WTC11 (cell line): ENCODE measurements around the gene NINJ2. TPM values are rescaled to one million over a fixed set of nuclear protein-coding genes. Genes with fewer than 3 reads are reported as not detected.

ENCODE experiments used
- ATAC-seq: fragments of 200-7000 bp; cut with Tn5 transposase; 2 replicates; pipeline ENCODE4 v1.10.0; 2021; ENCODE audit warnings: mild to moderate bottlenecking, moderate library complexity
- CTCF ChIA-PET: fragments of 300-600 bp; sonication (Branson Sonifier 250); formaldehyde crosslinking; loops from one replicate; lab custom pipeline; 2021; ENCODE audit warnings: antibody characterized with exemption; lab: Charles Lee
- POLR2A ChIA-PET: fragments of 350-600 bp; sonication (Branson Sonifier 250); formaldehyde crosslinking; loops from one replicate; lab custom pipeline; 2021; ENCODE audit warnings: antibody characterized with exemption; lab: Charles Lee
- DNase-seq: peaks from one replicate; pipeline ENCODE4 v3.0.0; 2021; ENCODE audit warnings: low spot score
- H3K27ac Mint-ChIP-seq: 2 replicates; pipeline ENCODE4 v1.8.0; 2021; ENCODE audit warnings: mixed read lengths
- H3K27me3 Mint-ChIP-seq: 2 replicates; pipeline ENCODE4 v1.8.0; 2021; ENCODE audit warnings: low read depth, mild to moderate bottlenecking, moderate library complexity, mixed read lengths
- H3K36me3 Mint-ChIP-seq: 2 replicates; pipeline ENCODE4 v1.8.0; 2021; ENCODE audit warnings: mixed read lengths
- H3K4me1 Mint-ChIP-seq: 2 replicates; pipeline ENCODE4 v1.8.0; 2022; ENCODE audit warnings: mixed read lengths
- H3K4me3 Mint-ChIP-seq: 2 replicates; pipeline ENCODE4 v1.8.0; 2021; ENCODE audit warnings: mild to moderate bottlenecking, moderate library complexity, mixed read lengths
- H3K9me3 Mint-ChIP-seq: 2 replicates; pipeline ENCODE4 v1.8.0; 2021; ENCODE audit warnings: mixed read lengths
- ELF4 ChIP-seq: sonication (generic); formaldehyde crosslinking; IDR thresholded peaks from 2 replicates; pipeline ENCODE4 v1.8.1; 2022; ENCODE audit warnings: low read depth, mild to moderate bottlenecking, moderate library complexity, missing genetic modification reagents
- ESRRA ChIP-seq: sonication (generic); formaldehyde crosslinking; IDR thresholded peaks from 2 replicates; pipeline ENCODE4 v1.8.1; 2022; ENCODE audit warnings: mild to moderate bottlenecking, missing genetic modification reagents, borderline replicate concordance
- FOXJ3 ChIP-seq: sonication (generic); formaldehyde crosslinking; IDR thresholded peaks from 2 replicates; pipeline ENCODE4 v1.9.0; 2021; ENCODE audit warnings: missing genetic modification reagents, mild to moderate bottlenecking, borderline replicate concordance
- JUN ChIP-seq: sonication (generic); formaldehyde crosslinking; IDR thresholded peaks from 2 replicates; pipeline ENCODE4 v1.8.0; 2023; ENCODE audit warnings: mild to moderate bottlenecking, missing genetic modification reagents
- RELA ChIP-seq: sonication (generic); formaldehyde crosslinking; IDR thresholded peaks from 2 replicates; pipeline ENCODE4 v1.8.1; 2022; ENCODE audit warnings: missing genetic modification reagents, mild to moderate bottlenecking, borderline replicate concordance
- SMAD3 ChIP-seq: sonication (generic); formaldehyde crosslinking; IDR thresholded peaks from 2 replicates; pipeline ENCODE4 v1.8.0; 2022; ENCODE audit warnings: missing genetic modification reagents, mild to moderate bottlenecking, borderline replicate concordance
- SP1 ChIP-seq: sonication (generic); formaldehyde crosslinking; conservative IDR thresholded peaks from 2 replicates; pipeline ENCODE4 v1.8.1; 2022; ENCODE audit warnings: missing genetic modification reagents
- TCF7 ChIP-seq: sonication (generic); formaldehyde crosslinking; IDR thresholded peaks from 2 replicates; pipeline ENCODE4 v1.8.0; 2022; ENCODE audit warnings: mild to moderate bottlenecking, low read depth, missing genetic modification reagents, moderate library complexity
- TEAD4 ChIP-seq: sonication (generic); formaldehyde crosslinking; IDR thresholded peaks from 2 replicates; pipeline ENCODE4 v1.8.0; 2022; ENCODE audit warnings: mild to moderate bottlenecking, missing genetic modification reagents
- ZNF121 ChIP-seq: sonication (generic); formaldehyde crosslinking; IDR thresholded peaks from 2 replicates; pipeline ENCODE4 v1.8.0; 2023; ENCODE audit warnings: missing genetic modification reagents
- ZNF232 ChIP-seq: sonication (generic); formaldehyde crosslinking; IDR thresholded peaks from 2 replicates; pipeline ENCODE4 v1.8.0; 2022; ENCODE audit warnings: mild to moderate bottlenecking, missing genetic modification reagents
- ZNF396 ChIP-seq: fragments of 250-450 bp; sonication (Bioruptor Pico); IDR thresholded peaks from 2 replicates; pipeline ENCODE4 v1.8.0; 2021; ENCODE audit warnings: mild to moderate bottlenecking, moderate library complexity, borderline replicate concordance
- ZNF416 ChIP-seq: fragments of 250-450 bp; sonication (Bioruptor Pico); IDR thresholded peaks from 2 replicates; pipeline ENCODE4 v1.9.0; 2021; ENCODE audit warnings: mild to moderate bottlenecking, inconsistent platforms
- total RNA-seq: library from RNA; stranded (reverse); gene quantifications from 3 replicates; pipeline ENCODE4 v1.2.3, GENCODE V29; 2021
- TF ChIP-seq, protein P1 (sequence below): fragments of 250-450 bp; sonication (Bioruptor Pico); IDR thresholded peaks from 2 replicates; pipeline ENCODE4 v1.9.0; 2021; ENCODE audit warnings: mild to moderate bottlenecking
- TF ChIP-seq, protein P2 (sequence below): sonication (generic); formaldehyde crosslinking; IDR thresholded peaks from 2 replicates; pipeline ENCODE4 v1.8.0; 2023; ENCODE audit warnings: missing genetic modification reagents
- TF ChIP-seq, protein P3 (sequence below): fragments of 250-450 bp; sonication (Bioruptor Pico); IDR thresholded peaks from 2 replicates; pipeline ENCODE4 v1.9.0; 2021; ENCODE audit warnings: mild to moderate bottlenecking
- TF ChIP-seq, protein P4 (sequence below): sonication (generic); formaldehyde crosslinking; IDR thresholded peaks from 2 replicates; pipeline ENCODE4 v1.8.1; 2022; ENCODE audit warnings: low read depth, missing genetic modification reagents, borderline replicate concordance
- TF ChIP-seq, protein P5 (sequence below): fragments of 250-450 bp; sonication (Bioruptor Pico); IDR thresholded peaks from 2 replicates; pipeline ENCODE4 v1.9.0; 2021; ENCODE audit warnings: mild to moderate bottlenecking, borderline replicate concordance
- TF ChIP-seq, protein P6 (sequence below): sonication (generic); formaldehyde crosslinking; IDR thresholded peaks from 2 replicates; pipeline ENCODE4 v1.8.0; 2022; ENCODE audit warnings: mild to moderate bottlenecking, missing genetic modification reagents
- TF ChIP-seq, protein P7 (sequence below): sonication (generic); formaldehyde crosslinking; IDR thresholded peaks from 2 replicates; pipeline ENCODE4 v1.8.0; 2022; ENCODE audit warnings: mild to moderate bottlenecking, missing genetic modification reagents

NINJ2 gene
- total RNA-seq, 1 experiment from 2014 or later, result 0.42 TPM

DNA sequence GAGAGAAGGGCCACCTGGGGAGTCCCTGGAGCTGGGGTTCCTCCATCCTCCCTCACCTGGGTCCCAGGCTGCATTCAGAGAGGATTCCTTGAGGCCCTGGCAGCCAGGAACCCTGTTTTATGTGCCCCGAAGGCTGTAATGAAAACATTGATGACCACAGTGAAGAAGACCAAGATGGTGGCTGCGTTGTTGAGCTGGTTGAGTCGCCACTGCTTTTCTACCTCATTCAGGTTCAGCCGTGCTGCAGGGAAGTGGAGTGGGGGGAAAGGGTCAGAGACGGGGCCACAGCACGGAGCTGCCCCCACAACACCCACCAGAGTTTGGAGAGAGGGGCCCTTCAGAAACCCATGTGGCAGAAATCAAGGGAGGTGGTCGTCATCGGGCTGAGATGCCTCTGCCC lies 98.1 kb downstream of the NINJ2 start (continued):
- TF ChIP-seq, protein P1, sequence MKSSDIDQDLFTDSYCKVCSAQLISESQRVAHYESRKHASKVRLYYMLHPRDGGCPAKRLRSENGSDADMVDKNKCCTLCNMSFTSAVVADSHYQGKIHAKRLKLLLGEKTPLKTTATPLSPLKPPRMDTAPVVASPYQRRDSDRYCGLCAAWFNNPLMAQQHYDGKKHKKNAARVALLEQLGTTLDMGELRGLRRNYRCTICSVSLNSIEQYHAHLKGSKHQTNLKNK (CRISPR knock-in tag), result no peak
- TF ChIP-seq RELA (no peak), SMAD3 (no peak), ESRRA (CRISPR knock-in tag) (no peak), ZNF121 (CRISPR knock-in tag) (no peak), TEAD4 (CRISPR knock-in tag) (no peak), ZNF396 (CRISPR knock-in tag) (no peak)
- TF ChIP-seq, protein P2, sequence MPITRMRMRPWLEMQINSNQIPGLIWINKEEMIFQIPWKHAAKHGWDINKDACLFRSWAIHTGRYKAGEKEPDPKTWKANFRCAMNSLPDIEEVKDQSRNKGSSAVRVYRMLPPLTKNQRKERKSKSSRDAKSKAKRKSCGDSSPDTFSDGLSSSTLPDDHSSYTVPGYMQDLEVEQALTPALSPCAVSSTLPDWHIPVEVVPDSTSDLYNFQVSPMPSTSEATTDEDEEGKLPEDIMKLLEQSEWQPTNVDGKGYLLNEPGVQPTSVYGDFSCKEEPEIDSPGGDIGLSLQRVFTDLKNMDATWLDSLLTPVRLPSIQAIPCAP (CRISPR knock-in tag), result no peak
- TF ChIP-seq, protein P3, sequence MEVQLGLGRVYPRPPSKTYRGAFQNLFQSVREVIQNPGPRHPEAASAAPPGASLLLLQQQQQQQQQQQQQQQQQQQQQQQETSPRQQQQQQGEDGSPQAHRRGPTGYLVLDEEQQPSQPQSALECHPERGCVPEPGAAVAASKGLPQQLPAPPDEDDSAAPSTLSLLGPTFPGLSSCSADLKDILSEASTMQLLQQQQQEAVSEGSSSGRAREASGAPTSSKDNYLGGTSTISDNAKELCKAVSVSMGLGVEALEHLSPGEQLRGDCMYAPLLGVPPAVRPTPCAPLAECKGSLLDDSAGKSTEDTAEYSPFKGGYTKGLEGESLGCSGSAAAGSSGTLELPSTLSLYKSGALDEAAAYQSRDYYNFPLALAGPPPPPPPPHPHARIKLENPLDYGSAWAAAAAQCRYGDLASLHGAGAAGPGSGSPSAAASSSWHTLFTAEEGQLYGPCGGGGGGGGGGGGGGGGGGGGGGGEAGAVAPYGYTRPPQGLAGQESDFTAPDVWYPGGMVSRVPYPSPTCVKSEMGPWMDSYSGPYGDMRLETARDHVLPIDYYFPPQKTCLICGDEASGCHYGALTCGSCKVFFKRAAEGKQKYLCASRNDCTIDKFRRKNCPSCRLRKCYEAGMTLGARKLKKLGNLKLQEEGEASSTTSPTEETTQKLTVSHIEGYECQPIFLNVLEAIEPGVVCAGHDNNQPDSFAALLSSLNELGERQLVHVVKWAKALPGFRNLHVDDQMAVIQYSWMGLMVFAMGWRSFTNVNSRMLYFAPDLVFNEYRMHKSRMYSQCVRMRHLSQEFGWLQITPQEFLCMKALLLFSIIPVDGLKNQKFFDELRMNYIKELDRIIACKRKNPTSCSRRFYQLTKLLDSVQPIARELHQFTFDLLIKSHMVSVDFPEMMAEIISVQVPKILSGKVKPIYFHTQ (CRISPR knock-in tag), result no peak

DNA sequence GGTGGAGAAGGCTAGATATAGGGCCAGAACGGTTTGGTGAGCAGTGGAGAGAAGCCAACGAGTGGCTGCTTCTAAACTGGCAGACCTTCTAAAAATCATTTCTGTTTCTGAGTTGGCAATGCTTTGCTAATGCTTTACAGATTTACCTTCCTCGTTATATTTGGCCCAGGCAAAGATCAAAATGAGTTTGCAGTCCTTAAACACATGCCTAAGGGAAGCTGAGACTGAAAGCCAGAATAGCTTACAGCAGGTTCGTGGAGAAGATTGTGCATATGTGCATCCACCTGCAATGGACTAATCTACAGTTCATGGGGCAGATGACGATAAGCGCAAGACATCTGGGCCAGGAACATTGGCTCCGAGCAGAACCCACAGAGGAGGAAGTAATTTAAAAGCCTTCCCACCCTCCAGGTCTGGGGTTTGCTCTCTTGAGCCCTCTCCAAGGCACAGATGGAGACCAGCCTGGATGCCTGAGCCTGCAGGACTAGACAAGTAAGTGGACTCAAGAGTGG lies 99.4 kb downstream of the NINJ2 start:
- CTCF ChIA-PET, result no interaction called here
- Mint-ChIP-seq H3K9me3 (no peaks in the 10 kb centered on the region), H3K27me3 (peaks cover 4% of the 10 kb centered on the region), H3K4me3 (no peak overlapping the region), H3K4me1 (no peaks in the 10 kb centered on the region), H3K36me3 (no peaks in the 10 kb centered on the region), H3K27ac (no peak overlapping the region)
- no peak for DNase-seq
- TF ChIP-seq SP1 (CRISPR knock-in tag) (no peak), ZNF416 (no peak), FOXJ3 (CRISPR knock-in tag) (no peak), ELF4 (no peak), TCF7 (CRISPR knock-in tag) (no peak), JUN (CRISPR knock-in tag) (no peak), ESRRA (CRISPR knock-in tag) (no peak), ZNF232 (CRISPR knock-in tag) (no peak)
- TF ChIP-seq, protein P4, sequence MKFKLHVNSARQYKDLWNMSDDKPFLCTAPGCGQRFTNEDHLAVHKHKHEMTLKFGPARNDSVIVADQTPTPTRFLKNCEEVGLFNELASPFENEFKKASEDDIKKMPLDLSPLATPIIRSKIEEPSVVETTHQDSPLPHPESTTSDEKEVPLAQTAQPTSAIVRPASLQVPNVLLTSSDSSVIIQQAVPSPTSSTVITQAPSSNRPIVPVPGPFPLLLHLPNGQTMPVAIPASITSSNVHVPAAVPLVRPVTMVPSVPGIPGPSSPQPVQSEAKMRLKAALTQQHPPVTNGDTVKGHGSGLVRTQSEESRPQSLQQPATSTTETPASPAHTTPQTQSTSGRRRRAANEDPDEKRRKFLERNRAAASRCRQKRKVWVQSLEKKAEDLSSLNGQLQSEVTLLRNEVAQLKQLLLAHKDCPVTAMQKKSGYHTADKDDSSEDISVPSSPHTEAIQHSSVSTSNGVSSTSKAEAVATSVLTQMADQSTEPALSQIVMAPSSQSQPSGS (CRISPR knock-in tag), result no peak
- TF ChIP-seq, protein P5, sequence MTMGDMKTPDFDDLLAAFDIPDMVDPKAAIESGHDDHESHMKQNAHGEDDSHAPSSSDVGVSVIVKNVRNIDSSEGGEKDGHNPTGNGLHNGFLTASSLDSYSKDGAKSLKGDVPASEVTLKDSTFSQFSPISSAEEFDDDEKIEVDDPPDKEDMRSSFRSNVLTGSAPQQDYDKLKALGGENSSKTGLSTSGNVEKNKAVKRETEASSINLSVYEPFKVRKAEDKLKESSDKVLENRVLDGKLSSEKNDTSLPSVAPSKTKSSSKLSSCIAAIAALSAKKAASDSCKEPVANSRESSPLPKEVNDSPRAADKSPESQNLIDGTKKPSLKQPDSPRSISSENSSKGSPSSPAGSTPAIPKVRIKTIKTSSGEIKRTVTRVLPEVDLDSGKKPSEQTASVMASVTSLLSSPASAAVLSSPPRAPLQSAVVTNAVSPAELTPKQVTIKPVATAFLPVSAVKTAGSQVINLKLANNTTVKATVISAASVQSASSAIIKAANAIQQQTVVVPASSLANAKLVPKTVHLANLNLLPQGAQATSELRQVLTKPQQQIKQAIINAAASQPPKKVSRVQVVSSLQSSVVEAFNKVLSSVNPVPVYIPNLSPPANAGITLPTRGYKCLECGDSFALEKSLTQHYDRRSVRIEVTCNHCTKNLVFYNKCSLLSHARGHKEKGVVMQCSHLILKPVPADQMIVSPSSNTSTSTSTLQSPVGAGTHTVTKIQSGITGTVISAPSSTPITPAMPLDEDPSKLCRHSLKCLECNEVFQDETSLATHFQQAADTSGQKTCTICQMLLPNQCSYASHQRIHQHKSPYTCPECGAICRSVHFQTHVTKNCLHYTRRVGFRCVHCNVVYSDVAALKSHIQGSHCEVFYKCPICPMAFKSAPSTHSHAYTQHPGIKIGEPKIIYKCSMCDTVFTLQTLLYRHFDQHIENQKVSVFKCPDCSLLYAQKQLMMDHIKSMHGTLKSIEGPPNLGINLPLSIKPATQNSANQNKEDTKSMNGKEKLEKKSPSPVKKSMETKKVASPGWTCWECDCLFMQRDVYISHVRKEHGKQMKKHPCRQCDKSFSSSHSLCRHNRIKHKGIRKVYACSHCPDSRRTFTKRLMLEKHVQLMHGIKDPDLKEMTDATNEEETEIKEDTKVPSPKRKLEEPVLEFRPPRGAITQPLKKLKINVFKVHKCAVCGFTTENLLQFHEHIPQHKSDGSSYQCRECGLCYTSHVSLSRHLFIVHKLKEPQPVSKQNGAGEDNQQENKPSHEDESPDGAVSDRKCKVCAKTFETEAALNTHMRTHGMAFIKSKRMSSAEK (CRISPR knock-in tag), result no peak
- TF ChIP-seq, protein P6, sequence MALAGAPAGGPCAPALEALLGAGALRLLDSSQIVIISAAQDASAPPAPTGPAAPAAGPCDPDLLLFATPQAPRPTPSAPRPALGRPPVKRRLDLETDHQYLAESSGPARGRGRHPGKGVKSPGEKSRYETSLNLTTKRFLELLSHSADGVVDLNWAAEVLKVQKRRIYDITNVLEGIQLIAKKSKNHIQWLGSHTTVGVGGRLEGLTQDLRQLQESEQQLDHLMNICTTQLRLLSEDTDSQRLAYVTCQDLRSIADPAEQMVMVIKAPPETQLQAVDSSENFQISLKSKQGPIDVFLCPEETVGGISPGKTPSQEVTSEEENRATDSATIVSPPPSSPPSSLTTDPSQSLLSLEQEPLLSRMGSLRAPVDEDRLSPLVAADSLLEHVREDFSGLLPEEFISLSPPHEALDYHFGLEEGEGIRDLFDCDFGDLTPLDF (CRISPR knock-in tag), result no peak
- TF ChIP-seq, protein P7, sequence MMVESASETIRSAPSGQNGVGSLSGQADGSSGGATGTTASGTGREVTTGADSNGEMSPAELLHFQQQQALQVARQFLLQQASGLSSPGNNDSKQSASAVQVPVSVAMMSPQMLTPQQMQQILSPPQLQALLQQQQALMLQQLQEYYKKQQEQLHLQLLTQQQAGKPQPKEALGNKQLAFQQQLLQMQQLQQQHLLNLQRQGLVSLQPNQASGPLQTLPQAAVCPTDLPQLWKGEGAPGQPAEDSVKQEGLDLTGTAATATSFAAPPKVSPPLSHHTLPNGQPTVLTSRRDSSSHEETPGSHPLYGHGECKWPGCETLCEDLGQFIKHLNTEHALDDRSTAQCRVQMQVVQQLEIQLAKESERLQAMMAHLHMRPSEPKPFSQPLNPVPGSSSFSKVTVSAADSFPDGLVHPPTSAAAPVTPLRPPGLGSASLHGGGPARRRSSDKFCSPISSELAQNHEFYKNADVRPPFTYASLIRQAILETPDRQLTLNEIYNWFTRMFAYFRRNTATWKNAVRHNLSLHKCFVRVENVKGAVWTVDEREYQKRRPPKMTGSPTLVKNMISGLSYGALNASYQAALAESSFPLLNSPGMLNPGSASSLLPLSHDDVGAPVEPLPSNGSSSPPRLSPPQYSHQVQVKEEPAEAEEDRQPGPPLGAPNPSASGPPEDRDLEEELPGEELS (CRISPR knock-in tag), result no peak
- no peak for ATAC-seq
- POLR2A ChIA-PET, result no interaction called here
